ENCODE measurements around the gene UBAC2. TPM values are rescaled to one million over a fixed set of nuclear protein-coding genes. Genes with fewer than 3 reads are reported as not detected.
"Not testable (repeated sequence)": the region's sequence is repeated elsewhere in the genome, so short reads cannot be mapped to it uniquely, and the experiment has no call there.

UBAC2 gene
- polyA plus RNA-seq, 3 donors = 98.7 to 109 (median 101) TPM

DNA sequence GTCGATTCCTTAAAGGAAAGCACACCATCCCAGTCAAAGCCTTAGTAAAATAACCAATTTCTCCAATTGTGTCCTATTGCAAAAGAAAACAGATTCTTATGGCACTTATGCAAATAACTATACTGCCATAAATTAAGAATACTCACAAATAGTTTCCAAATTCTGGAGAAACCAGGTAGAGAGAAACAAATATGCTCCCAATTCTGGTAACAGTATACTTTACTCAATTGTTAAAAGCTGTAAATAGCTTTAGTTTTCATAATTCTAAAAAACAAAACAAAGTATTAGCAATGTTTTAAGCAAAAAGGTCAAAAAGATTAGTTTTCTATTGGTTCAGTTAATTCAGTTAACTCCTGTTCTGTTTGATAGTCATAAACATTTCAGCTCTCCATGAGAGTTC is 18.2 kb upstream of the UBAC2 start:
- no peak for DNase-seq (ENCODE audit: low read depth in 3 of 3, low spot score in 2 of 3)

DNA sequence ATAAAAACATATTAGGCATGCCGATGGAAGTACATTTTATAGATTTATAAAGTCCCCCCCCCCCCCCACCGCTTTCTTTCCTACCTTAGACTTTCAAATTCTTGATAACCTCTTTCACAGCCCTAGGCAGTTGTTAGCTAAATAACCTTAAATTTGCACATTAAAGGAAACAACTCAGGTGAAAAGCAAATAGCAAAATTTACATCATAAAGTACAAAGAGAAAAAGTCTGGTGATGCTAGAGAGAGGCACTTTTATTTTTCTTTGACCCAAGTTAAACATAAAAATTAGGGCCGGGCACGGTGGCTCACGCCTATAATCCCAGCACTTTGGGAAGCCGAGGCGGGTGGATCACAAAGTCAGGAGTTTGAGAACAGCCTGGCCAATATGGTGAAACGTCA is 15.0 kb upstream of the UBAC2 start:
- no peak for DNase-seq (ENCODE audit: low read depth in 3 of 3, low spot score in 2 of 3)

DNA sequence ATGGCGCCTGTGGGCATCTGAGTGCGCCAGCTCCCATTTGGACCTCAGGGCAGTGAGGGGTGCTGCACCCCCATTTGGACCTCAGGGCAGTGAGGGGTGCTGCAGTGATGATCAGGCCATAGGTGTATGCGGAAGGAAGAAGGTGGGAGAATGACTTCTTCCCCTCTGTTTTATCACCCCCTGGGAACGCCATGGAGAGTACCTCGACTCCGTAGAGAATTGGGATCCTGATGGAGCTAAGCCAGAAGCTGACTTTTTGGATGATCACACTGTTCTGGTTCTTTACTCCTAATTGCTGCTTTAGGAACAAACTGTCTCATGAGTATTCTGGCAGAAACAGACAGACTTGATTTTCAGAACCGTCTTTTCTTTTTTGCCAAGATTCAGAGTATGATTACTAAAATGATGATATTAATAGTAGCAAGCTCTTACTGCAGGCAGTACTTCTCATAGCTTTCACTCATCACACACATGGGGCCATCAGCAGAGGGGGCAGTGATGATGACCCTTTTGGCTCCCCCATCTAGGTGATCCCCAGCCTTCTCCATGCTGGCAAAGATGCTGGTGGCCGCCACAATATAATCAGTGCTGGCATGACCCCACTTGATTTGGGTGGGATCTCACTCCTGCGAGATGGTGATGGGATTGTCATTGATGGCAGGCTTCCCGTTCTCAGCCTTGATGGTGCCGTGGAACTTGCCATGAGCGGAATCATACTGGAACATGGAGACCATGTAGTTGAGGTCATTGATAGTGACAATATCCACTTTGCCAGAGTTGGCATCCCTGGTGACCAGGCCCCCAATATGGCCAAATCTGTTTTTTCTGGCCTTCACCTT is 10.3 kb upstream of the UBAC2 start:
- no peak for DNase-seq (ENCODE audit: low read depth in 3 of 3, low spot score in 2 of 3)

DNA sequence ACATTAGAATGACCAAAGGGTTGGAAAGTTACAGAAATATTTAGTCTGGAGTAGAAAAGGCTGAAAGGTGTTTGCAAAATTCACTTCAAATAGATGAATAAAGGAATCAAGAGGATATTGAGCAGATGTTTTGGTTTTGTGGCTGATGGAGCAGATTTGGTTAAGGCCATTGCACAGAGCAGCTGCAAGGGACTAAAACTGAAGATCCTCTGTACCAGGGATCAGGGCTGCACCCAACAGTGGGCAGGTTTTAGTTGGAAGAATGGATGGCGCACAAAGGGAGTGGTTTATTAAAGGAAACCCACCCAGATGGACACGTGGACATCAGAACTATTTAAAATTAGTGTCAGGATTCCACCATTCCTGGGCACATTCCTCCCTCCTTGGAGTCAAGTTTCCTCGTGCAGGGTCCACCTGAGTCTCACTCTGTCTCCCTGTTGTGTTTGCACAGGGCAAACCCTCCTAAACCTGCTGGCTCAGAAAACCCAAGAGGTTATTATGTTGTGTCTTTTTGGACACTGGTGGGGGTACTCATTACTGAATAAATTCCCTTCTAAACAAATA is 9.2 kb upstream of the UBAC2 start:
- DNase-seq (ENCODE audit: low read depth in 3 of 3, low spot score in 2 of 3) = no peak

DNA sequence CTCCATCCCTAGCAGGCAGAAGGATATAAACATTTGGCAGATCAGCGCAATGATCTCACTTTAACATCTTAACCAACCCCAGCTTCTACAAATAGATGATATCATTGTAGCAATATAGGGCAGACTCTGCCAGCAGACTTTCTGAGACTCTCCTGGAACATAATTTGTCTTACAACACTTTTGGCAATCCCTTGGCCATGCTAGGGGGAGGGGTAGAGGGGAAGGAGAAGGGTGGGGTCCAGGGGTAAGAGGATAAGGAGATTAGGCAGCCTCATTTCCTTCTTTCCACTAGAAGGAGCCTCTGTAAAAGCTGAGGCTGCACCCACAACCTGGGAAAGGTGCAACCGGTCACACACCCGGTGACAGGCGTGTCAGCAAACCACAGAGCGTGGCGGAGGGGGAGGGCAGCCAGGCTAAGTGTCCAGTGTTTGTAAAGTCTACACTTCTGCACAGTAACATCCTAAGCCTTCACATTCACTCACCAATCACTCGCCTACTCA is 8.7 kb upstream of the UBAC2 start:
- peak in 1 of 3 donors; percentile 40 for DNase-seq (ENCODE audit: low read depth in 3 of 3, low spot score in 2 of 3)

DNA sequence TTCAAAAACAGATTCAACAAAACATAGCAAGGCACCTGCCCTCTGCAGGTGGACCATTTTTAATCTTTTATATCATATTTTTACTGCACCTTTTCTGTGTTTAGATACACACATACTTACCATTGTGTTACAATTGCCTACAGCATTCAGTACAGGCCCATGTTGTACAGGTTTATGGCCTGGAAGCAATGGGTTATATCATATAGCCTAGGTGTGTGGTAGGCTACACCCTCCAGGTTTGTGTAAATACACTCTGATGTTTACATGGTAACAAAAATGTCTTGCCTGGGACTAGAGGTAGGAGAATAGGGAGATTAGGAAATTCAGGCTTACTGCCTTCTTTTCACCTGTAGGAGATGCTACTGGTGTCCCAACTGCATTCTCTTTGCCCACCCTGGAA is 8.2 kb upstream of the UBAC2 start:
- no peak for DNase-seq (ENCODE audit: low read depth in 3 of 3, low spot score in 2 of 3)

DNA sequence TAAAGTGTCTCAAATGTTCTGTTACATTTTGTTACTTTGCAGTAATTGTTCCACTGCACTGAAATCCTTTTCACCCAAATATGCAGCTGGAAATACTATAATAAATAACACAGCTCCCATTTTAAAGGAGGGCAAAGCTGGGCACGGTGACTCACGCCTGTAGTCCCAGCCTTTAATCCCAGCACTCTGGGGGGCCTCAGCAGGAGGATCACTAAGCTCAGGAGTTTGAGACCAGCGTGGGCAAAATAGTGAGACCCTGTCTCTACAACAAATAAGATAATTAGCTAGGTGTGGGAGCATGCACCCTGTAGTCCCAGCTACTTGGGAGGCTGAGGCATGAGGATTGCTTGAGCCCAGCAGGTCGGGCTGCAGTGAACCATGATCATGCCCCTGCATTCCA is 7.5 kb upstream of the UBAC2 start:
- no peak for DNase-seq (ENCODE audit: low read depth in 3 of 3, low spot score in 2 of 3)

DNA sequence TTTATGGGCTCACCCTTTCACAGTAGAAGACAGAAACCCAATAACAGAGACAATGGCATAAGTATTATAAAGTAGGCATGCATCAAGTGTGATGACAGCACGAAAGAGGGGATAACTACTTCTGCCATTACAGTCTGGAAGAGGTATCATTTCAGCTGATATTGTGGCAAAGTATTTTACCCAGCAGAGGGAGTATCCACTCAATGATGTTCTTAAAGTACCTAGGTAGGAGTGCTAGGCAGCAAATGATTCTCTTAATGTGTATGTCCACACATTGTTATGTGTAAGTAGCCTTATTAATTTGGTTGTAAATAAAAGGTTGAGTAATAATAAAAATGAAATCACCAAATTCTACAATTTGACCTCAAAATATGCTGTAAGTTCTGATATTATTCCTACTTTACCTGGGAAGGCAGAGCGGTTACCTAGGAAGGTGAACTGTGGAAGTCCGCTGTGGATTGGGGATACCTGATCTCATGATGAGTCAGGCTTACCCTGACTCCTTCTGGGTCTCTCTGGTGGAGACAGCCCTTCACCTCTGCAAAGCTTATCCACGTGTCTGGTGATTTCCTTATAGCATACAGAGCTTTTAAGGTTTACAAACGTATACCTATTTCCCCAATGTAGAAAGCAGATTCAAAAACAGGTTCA is 4.1 kb upstream of the UBAC2 start:
- DNase-seq (ENCODE audit: low read depth in 3 of 3, low spot score in 2 of 3) = no peak

DNA sequence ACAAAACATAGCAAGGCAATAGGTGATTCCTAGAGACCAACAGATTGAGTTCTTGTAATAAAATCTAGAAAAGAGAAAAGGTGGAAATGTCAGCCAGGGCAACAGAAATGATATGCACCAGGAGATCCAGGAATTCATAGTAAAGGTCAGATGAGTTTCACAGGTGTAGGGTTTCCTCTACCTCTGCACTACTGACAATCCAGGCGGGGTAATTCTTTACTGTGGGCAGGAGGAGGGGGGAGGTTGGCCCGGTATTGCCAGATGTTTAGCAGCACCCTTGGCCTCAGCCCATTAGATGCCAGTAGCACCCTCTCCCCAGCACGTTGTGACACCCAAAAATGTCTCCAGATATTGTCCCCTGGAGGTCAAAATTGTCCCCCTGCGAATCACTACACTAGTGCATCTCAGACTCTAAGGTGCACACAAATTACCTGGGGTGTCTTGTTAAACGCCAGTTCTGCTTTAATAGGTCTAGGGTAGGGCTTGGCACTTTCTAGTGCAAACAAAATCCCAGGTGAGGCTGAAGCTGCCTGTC is 3.5 kb upstream of the UBAC2 start:
- peak in 1 of 3 donors; percentile 40 for DNase-seq (ENCODE audit: low read depth in 3 of 3, low spot score in 2 of 3)

DNA sequence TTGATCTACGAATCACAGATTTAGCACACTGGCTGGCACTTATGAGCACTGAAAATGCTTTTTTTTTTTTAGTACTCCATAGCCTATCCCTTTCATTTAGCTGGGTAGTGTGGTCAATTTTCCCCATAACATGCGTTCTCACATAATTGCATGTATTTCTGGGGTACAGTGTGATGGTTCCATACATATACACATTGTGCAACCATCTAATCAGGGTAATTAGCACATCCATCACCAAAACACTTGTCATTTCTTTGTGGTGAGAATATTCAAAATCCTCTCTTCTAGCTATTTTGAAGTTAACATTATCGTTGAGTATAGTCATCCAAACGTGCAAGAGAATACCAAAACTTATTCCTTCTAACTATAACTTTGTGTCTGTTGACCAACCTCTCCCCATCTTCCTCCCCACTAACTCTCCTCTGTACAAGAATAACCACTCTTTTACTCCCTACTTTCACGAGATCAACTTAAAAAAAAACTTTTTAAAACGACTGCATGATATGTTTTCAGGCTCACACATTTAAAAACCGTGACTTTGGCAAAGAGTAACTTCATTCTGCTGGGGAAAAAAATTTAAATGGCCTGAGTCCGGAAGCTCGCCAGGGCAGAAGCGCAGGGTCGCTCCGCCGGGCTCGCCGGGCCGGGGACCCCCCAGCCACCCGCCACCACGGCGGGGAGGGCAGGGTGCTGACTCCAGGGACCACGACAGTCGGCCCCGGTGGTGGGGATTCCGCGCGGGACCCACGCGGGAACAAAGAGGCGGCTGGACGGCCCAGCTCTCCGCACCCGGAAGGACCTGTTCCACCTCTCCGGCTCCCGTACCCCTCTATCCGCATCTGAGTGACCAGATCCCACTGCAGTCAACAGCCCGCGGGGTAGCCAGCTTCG is 868 bp upstream of the UBAC2 start:
- DNase-seq (ENCODE audit: low read depth in 3 of 3, low spot score in 2 of 3) = no peak

DNA sequence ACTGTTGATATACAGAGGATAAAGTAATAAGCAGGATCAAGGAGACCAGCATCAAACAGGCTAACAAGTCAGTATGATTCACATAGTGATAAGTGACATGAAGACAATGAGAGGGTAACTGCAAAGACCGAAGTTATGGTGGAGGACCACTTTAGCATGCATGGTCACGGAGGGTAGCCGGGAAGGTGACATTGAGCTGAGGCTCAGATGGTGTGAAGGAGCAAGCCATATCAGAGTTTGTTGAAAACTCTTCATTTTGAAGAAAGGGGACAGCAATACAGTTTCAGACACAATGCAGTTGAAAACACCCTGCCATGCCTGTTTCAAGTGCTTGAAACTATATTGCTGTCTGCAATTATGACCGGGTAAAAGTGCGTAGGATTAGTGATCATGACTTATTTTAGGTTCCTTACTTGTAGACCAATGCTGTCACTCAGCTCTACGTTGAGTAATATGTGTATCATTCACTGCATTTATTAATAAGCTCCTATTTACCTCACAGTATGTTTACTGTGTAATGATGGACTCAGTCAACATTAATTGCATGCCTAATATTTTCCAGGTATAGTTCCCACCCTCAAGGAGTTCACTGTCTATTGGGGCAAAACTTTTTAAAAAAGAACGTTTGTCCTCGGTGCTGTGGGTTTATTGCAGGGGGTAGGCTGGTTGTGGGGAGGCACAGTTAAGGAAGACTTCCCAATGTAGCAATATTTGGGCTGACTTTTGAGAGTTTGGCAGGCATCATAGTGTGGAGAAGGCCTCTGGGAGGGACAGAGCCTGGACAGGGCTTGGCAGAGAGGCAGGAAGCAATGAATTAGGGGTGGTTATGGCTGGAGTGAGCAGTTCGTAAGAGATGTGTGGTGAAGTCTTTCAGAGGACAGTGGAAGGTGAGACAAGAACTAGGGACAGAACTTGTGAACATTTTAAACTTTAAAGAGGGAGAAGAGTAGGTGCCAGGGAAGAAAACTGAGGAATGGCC is 3.2 kb downstream of the UBAC2 start:
- no peak for DNase-seq (ENCODE audit: low read depth in 3 of 3, low spot score in 2 of 3)

DNA sequence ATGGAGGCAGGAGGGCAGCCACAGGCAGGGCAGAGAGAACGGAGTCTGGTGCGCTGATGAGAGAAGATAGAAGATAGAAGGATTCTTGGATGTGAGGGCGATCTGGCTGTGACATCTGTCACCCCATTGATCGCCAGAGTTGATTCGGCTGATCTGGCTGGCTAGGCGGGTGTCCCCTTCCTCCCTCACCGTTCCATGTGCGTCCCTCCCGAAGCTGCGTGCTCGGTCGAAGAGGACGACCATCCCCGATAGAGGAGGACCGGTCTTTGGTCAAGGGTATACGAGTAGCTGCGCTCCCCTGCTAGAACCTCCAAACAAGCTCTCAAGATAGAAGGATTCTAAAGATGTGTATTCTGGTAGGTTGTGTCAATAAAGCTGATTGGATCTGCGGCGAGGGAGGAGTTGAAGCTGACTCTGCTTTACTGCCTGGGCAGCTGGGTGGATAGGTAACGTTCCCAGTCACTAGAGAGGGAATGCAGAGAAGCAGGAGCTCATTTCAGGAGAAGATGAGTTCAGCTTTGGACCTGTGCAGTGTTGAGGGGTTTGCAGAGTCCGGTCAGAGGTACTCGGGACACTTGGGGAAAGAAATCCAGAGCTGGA is 5.1 kb downstream of the UBAC2 start:
- no peak for DNase-seq (ENCODE audit: low read depth in 3 of 3, low spot score in 2 of 3)

DNA sequence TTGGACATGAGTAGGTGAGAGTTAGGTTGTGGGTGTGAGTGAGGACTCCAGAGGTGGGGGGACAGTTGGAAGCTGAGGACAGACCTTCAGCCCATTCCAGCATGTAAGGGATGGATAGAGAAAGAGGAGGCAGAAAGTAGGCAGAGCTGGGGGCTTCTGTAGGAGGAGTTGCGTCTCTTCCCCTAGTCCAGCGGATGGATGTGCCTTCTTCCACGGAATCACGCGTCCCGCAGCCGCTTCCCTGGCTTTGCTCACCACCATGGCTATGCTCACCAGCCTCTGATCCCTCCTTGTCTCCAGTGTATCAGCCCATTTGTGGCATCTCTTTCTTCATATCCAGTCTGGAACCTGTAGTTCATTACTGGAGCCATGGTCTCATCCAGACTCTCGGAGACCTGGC is 5.6 kb downstream of the UBAC2 start:
- no peak for DNase-seq (ENCODE audit: low read depth in 3 of 3, low spot score in 2 of 3)

DNA sequence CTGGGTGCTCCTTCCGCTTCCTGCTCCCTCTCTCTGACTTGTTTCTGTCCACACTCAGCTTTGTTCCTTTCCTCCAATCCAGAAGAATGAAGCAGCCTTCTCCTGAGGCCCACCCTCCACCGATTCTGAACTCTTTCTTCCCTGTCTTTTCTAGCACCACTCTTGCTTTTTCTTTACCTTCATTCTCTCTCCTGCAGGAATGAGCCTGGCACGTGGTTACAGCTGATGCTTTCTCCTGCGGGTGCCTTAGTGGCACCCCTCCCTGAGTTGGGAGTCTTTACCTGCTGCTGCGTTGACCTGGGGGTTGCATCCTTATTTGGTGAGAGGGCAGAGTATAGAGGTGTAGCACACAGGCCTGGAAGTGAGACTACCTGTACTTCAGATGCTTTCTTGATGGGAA is 6.2 kb downstream of the UBAC2 start:
- DNase-seq (ENCODE audit: low read depth in 3 of 3, low spot score in 2 of 3) = no peak

DNA sequence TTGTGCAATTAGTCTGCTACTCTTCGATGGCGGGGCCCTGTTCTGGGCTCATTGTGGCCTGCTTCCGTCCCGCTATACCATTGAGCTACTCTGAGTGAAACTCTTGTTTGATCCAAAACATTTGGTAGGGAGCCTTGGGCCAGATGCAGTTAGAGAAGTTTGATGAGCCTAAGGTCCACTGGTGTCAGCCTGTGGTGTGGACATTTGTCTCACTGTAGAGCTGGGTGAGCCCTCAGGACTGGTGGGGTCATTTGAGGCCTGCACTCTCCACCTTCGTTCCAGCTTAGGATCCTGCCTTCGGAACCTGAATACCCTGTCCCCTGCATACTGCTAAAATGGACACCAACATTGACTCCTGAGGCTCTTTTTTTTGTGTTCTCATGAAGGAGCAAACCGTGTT is 6.9 kb downstream of the UBAC2 start:
- DNase-seq (ENCODE audit: low read depth in 3 of 3, low spot score in 2 of 3) = no peak

DNA sequence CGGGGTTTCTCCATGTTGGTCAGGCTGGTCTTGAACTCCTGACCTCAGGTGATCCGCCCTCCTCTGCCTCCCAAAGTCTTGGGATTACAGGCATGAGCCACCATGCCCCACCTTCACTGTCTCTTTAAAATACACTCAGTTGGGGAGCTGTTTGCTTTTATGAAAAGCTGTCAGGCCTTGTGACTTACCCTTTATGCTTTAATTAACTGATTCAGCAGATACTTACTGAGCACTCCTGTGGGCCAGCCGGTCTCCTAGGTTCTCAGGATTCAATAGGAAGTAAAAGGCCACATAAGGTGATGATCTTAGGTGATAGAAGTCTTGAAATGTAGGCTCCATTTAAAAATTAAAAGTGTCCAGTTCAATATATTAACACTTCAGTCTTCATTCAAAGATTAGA is 7.5 kb downstream of the UBAC2 start:
- no peak for DNase-seq (ENCODE audit: low read depth in 3 of 3, low spot score in 2 of 3)

DNA sequence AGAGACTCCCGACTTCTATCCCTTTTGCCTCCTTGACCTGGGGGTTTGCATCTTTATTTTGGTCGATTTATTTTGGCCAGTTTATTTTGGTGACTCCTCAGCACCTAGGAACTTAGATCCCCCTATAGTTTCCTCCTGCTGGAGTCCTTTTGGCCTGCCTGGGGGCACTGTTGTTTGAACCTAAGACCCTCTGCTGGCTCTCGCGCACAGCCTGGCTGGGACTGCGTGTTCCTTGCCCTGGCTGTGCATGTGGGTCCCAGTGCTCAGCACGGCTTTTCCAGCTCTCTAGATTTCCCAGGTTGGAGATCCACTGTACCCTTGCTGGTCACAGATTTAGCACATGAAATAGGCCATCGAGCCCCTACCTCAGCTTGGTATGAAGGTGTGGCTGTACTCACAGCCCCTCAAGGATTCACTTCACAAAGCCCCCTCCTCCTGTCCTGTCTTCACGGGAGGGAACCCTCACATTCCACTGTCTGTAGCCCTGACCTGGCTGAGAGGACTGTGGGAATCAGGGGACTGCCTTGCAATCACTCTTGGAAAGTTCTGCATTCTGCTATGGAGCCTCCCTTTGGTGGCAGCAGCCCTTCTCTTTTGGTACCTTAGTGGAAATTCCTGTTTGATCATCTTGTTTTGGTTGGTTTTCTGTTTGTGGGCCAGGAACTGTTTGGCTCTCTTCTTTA is 8.3 kb downstream of the UBAC2 start:
- DNase-seq (ENCODE audit: low read depth in 3 of 3, low spot score in 2 of 3) = no peak

DNA sequence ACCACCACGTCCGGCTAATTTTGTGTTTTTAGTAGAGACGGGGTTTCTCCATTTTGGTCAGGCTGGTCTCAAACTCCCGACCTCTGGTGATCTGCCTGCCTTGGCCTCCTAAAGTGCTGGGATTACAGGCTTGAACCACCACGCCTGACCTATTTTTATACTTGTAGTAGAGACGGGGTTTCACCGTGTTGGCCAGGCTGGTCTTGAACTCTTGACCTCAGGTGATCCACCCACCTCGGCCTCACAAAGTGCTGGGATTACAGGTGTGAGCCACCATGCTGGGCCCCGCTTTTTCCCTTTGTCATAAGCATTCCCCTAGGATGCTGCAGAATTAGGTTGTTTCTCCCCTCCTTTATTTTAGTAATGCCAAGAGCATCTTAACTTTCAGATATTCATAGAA is 10.0 kb downstream of the UBAC2 start:
- DNase-seq (ENCODE audit: low read depth in 3 of 3, low spot score in 2 of 3) = not testable (repeated sequence)
